K562 (cell line): ENCODE results near the gene KMT2D. TPM values are rescaled to one million over a fixed set of nuclear protein-coding genes. Genes with fewer than 3 reads are reported as not detected.

ENCODE experiments used
- CAMTA2 ChIP-seq: fragments of 250-450 bp; sonication (Bioruptor Pico); conservative IDR thresholded peaks from 2 replicates; pipeline ENCODE4 v1.5.1; 2022
- CBFA2T3 ChIP-seq: fragments of 450-650 bp; IDR thresholded peaks from 2 replicates; pipeline ENCODE4 v1.6.1; 2017
- CTBP1 ChIP-seq: fragments of 450-650 bp; IDR thresholded peaks from 2 replicates; pipeline ENCODE4 v1.6.1; 2016; ENCODE audit warnings: borderline replicate concordance
- ESRRA ChIP-seq: fragments of 450-650 bp; IDR thresholded peaks from 2 replicates; pipeline ENCODE4 v1.6.1; 2014; ENCODE audit warnings: low read depth, mild to moderate bottlenecking, moderate library complexity, borderline replicate concordance
- FOSL1 ChIP-seq: fragments of 200-800 bp; sonication (Bioruptor generic); conservative IDR thresholded peaks from 2 replicates; pipeline ENCODE4 v1.6.1; 2016; ENCODE audit warnings: missing genetic modification characterization, missing compliant biosample characterization
- FOXK2 ChIP-seq, 2 experiments: fragments of 450-650 bp; IDR thresholded peaks in 1 of 2; conservative IDR thresholded peaks in 1 of 2; 2 replicates each; pipeline ENCODE4 v1.6.1; 2016; ENCODE audit warnings: low read depth in 2 of 2, mild to moderate bottlenecking in 1 of 2
- KDM5B ChIP-seq: fragments of 200-600 bp; sonication (generic); IDR thresholded peaks from 2 replicates; pipeline ENCODE4 v1.6.1; 2012; ENCODE audit warnings: low read depth, mild to moderate bottlenecking, moderate library complexity, low read length, control low read depth, inconsistent platforms; ENCODE audit not compliant: insufficient replicate concordance
- MYC ChIP-seq, 2 experiments: fragments of 250-450 bp in 1 of 2; sonication (Bioruptor Pico) in 1 of 2; IDR thresholded peaks; 2 replicates each; pipeline versions ENCODE4 v1.5.1 to v1.6.1; 2012 to 2021; ENCODE audit warnings: low read depth in 2 of 2, borderline replicate concordance in 1 of 2, improper control_type of control experiment in 1 of 2, low read length in 1 of 2, mild to moderate bottlenecking in 1 of 2, moderate library complexity in 1 of 2
- NFIC ChIP-seq: fragments of 450-650 bp; IDR thresholded peaks from 2 replicates; pipeline ENCODE4 v1.6.1; 2017; ENCODE audit warnings: mild to moderate bottlenecking, inconsistent platforms
- NFXL1 ChIP-seq: fragments of 450-650 bp; formaldehyde crosslinking; IDR thresholded peaks from 2 replicates; pipeline ENCODE4 v1.4.0; 2021; ENCODE audit warnings: mild to moderate bottlenecking
- NFYB ChIP-seq: IDR thresholded peaks from 2 replicates; pipeline ENCODE4 v1.6.1; 2011; ENCODE audit warnings: mild to moderate bottlenecking, moderate library complexity; ENCODE audit not compliant: insufficient read length; ENCODE audit errors: extremely low read depth
- PML ChIP-seq: IDR thresholded peaks from 2 replicates; pipeline ENCODE4 v1.6.1; 2012; ENCODE audit warnings: low read length, inconsistent platforms
- SMARCC2 ChIP-seq: fragments of 450-650 bp; IDR thresholded peaks from 2 replicates; pipeline ENCODE4 v1.6.1; 2017; ENCODE audit warnings: antibody characterized with exemption, moderate library complexity, mild to moderate bottlenecking, low read depth
- SRSF9 ChIP-seq: fragments of 200-400 bp; formaldehyde crosslinking; IDR thresholded peaks from 2 replicates; pipeline ENCODE4 v1.6.1; 2017; ENCODE audit warnings: low read depth, low read length, borderline replicate concordance
- polyA plus RNA-seq, 8 experiments: library from polyadenylated mRNA; depleted of rRNA in 4 of 8; stranded (reverse) in 5 of 8; unstranded in 3 of 8; fragments of >200 nt; fragmentation: Nextera tagmentation in 2 of 8; fragmentation: Illumina TruSeq in 1 of 8; extraction: Ambion mirVana in 2 of 8; extraction: Trizol in 1 of 8; gene quantifications; 2 replicates each; pipeline versions ENCODE4 v1.2.1 to v1.2.3, GENCODE V29; 2011 to 2014; ENCODE audit warnings: inconsistent platforms in 1 of 8, missing spikeins in 1 of 8
- total RNA-seq, 7 experiments: library from RNA; depleted of rRNA in 6 of 7; stranded (reverse); fragments of >200 nt in 6 of 7; fragmentation: Illumina TruSeq in 2 of 7; extraction: Trizol in 2 of 7; gene quantifications; 2 replicates each; pipeline versions ENCODE4 v1.2.1 to v1.2.3, GENCODE V29; 2011 to 2021; ENCODE audit warnings: low replicate concordance in 1 of 7
- TF ChIP-seq, protein P1 (sequence below): fragments of 450-650 bp; IDR thresholded peaks from 2 replicates; pipeline ENCODE4 v1.6.1; 2018; ENCODE audit not compliant: partially characterized antibody
- TF ChIP-seq, protein P2 (sequence below): fragments of 250-450 bp; sonication (Bioruptor Pico); IDR thresholded peaks from 2 replicates; pipeline ENCODE4 v1.5.0; 2021
- TF ChIP-seq, protein P3 (sequence below), 2 experiments: fragments of 450-650 bp in 1 of 2; sonication (generic) in 1 of 2; formaldehyde crosslinking in 1 of 2; IDR thresholded peaks in 1 of 2; conservative IDR thresholded peaks in 1 of 2; 2 replicates each; pipeline versions ENCODE4 v1.6.1 to v1.8.1; 2016 to 2023; ENCODE audit warnings: mild to moderate bottlenecking in 2 of 2, moderate library complexity in 2 of 2, inconsistent platforms in 1 of 2, missing genetic modification reagents in 1 of 2
- TF ChIP-seq, protein P4 (sequence below): fragments of 250-450 bp; sonication (Bioruptor Pico); IDR thresholded peaks from 2 replicates; pipeline ENCODE4 v1.9.0; 2021; ENCODE audit warnings: mild to moderate bottlenecking
- TF ChIP-seq, protein P5 (sequence below): conservative IDR thresholded peaks from 2 replicates; pipeline ENCODE4 v1.6.1; 2011; ENCODE audit warnings: low read depth, mild to moderate bottlenecking, low read length; ENCODE audit not compliant: control insufficient read depth

Gene KMT2D
- total and polyA plus RNA-seq, 9 of the 15 experiments (the other 6 are each of a cell fraction or from before 2014, with no cell fraction given) = 0.22 to 93.7 (median 13.7) TPM

DNA sequence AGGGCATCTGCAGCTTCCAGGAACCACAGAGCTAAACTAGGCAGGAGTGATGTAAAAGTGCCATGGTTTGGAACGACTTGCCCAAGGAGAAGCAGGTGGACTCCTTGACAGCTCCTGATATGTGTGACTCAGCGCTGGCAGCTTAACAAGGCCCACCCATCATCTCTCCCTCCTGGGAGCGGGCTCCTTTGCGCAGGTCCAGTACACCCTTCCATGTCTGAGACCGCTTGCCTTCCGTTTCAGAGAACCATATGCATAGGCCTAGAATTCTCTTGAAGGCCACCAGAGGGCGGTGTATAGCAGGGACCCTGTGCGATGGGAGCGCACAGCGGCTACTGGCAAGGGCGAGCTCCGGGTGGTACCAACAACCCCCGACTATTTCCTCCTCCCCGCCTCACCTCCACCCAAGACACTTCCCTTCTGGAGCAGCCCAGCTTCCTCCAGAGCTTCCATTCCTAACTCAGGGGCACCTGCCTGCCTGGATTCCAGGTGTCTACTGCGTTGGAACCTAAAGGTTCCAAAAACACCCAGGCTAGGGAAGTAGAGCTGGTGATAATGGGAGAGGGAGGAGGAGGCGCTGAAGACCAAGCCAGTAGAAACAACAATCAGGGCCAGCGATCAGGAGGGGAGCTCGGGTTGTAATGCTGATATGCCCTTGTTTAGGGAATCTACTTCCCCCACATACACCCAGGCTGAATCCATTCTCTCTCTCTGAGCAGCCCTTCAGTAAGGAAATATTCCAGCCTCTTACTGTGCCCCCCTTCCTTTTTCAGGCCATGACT is 27.7 kb upstream of the KMT2D start (continued):
- TF ChIP-seq, protein P1, sequence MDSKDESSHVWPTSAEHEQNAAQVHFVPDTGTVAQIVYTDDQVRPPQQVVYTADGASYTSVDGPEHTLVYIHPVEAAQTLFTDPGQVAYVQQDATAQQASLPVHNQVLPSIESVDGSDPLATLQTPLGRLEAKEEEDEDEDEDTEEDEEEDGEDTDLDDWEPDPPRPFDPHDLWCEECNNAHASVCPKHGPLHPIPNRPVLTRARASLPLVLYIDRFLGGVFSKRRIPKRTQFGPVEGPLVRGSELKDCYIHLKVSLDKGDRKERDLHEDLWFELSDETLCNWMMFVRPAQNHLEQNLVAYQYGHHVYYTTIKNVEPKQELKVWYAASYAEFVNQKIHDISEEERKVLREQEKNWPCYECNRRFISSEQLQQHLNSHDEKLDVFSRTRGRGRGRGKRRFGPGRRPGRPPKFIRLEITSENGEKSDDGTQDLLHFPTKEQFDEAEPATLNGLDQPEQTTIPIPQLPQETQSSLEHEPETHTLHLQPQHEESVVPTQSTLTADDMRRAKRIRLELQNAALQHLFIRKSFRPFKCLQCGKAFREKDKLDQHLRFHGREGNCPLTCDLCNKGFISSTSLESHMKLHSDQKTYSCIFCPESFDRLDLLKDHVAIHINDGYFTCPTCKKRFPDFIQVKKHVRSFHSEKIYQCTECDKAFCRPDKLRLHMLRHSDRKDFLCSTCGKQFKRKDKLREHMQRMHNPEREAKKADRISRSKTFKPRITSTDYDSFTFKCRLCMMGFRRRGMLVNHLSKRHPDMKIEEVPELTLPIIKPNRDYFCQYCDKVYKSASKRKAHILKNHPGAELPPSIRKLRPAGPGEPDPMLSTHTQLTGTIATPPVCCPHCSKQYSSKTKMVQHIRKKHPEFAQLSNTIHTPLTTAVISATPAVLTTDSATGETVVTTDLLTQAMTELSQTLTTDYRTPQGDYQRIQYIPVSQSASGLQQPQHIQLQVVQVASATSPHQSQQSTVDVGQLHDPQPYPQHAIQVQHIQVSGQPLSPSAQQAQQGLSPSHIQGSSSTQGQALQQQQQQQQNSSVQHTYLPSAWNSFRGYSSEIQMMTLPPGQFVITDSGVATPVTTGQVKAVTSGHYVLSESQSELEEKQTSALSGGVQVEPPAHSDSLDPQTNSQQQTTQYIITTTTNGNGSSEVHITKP = peak; percentile 50
- TF ChIP-seq SMARCC2 = no peak
- TF ChIP-seq CTBP1 = peak; percentile 96
- peak; percentile 82 for TF ChIP-seq MYC (IDR thresholded peaks at IDR 0.05; ENCODE audit: low read depth, low read length)
- no peak for TF ChIP-seq MYC (CRISPR knock-in tag; IDR thresholded peaks at IDR 0.05; ENCODE audit: borderline replicate concordance, low read depth)
- TF ChIP-seq, protein P2, sequence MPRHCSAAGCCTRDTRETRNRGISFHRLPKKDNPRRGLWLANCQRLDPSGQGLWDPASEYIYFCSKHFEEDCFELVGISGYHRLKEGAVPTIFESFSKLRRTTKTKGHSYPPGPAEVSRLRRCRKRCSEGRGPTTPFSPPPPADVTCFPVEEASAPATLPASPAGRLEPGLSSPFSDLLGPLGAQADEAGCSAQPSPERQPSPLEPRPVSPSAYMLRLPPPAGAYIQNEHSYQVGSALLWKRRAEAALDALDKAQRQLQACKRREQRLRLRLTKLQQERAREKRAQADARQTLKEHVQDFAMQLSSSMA = no peak
- peak; percentile 49 for TF ChIP-seq NFIC
- no peak for TF ChIP-seq CAMTA2 (CRISPR knock-in tag)
- no peak for TF ChIP-seq NFXL1 (CRISPR knock-in tag)
- no peak for TF ChIP-seq NFYB
- TF ChIP-seq SRSF9 = no peak
- TF ChIP-seq, protein P3, sequence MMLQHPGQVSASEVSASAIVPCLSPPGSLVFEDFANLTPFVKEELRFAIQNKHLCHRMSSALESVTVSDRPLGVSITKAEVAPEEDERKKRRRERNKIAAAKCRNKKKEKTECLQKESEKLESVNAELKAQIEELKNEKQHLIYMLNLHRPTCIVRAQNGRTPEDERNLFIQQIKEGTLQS (IDR thresholded peaks at IDR 0.05) = peak; percentile 69
- TF ChIP-seq, protein P3 (CRISPR knock-in tag; conservative IDR thresholded peaks at IDR 0.05) = no peak
- TF ChIP-seq FOSL1 (tag) = peak; percentile 72
- TF ChIP-seq ESRRA = peak; percentile 20; the same call in 1 of the 2 replicates
- peak; percentile 41 for TF ChIP-seq KDM5B
- no peak for TF ChIP-seq PML
- peak; percentile 35; the same call in 1 of the 2 replicates for TF ChIP-seq CBFA2T3
- TF ChIP-seq FOXK2 (conservative IDR thresholded peaks at IDR 0.05 in 1 of 2, IDR thresholded peaks at IDR 0.05 in 1 of 2; ENCODE audit: low read depth in 2 of 2) = peak in 1 of 2 experiments; percentile 9; a peak in 1 of 4 replicates
- TF ChIP-seq, protein P4, sequence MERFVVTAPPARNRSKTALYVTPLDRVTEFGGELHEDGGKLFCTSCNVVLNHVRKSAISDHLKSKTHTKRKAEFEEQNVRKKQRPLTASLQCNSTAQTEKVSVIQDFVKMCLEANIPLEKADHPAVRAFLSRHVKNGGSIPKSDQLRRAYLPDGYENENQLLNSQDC (CRISPR knock-in tag) = no peak
- TF ChIP-seq, protein P5, sequence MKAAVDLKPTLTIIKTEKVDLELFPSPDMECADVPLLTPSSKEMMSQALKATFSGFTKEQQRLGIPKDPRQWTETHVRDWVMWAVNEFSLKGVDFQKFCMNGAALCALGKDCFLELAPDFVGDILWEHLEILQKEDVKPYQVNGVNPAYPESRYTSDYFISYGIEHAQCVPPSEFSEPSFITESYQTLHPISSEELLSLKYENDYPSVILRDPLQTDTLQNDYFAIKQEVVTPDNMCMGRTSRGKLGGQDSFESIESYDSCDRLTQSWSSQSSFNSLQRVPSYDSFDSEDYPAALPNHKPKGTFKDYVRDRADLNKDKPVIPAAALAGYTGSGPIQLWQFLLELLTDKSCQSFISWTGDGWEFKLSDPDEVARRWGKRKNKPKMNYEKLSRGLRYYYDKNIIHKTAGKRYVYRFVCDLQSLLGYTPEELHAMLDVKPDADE = no peak
